HG02885 (cell line): ENCODE results near the gene NRL.
"Not testable (repeated sequence)": the region's sequence is repeated elsewhere in the genome, so short reads cannot be mapped to it uniquely, and the experiment has no call there.

Experiments used
- ATAC-seq: cut with Tn5 transposase; IDR thresholded peaks from one replicate; pipeline ENCODE4 v1.9.1; 2021; ENCODE audit warnings: mild to moderate bottlenecking; ENCODE audit not compliant: unreplicated experiment, poor library complexity

The NRL gene

DNA sequence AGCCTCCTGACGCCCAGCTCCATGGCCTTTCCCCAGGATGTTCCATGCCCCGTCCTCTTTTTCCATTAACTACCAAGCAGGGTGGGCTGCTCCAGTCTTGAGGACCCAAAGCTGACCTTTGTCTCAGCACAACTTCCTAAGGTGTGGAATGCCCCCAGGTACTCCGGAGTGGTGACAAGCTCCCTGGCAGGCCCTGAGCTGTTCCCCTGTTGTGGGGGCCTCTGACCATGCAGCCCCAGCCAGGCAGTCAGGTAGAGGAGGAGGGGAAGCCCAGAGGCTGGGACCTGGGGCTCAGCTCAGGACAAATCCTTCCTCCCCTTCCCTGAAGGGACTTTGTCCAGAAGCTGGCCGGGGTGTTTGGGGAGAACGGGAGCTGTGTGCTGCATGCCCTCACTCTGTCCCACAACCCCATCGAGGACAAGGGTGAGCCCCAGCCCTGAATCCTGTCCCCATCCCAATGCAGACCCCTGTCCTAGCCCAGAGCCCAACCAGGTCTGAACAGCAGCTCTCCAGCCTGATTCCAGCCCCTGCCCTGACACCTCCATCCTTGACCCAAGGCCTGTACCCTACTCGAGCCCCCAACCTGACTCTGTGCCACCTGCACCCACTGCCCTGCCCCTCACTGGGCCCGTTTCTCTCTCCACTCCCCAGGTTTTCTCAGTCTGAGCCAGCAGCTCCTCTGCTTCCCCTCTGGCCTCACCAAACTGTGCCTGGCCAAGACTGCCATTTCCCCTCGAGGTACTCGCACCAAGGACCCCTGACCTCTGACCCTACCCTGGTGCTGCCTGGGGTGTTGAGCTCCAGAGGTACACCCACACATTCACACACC lies 58.6 kb downstream of the NRL start:
- no peak for ATAC-seq

- no peak for ATAC-seq
These were observed 60.1 kb downstream of the NRL start for GRCh38 chr14:24054646-24055045.

DNA sequence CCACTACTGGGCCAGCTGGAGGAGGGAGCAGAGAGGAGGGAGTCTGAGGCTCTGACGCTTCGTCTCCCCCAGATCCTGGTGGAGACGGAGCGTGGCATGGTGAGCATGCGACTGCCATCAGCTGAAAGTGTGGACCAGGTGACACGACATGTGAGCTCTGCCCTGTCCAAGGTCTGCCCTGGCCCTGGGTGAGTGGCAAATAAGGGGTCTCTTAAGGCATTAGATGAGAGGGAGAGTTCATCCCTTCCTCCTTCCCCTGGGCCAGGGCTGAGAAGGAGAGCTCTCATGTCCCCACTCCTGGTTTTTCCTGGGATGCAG lies 60.5 kb downstream of the NRL start:
- ATAC-seq, result no peak

DNA sequence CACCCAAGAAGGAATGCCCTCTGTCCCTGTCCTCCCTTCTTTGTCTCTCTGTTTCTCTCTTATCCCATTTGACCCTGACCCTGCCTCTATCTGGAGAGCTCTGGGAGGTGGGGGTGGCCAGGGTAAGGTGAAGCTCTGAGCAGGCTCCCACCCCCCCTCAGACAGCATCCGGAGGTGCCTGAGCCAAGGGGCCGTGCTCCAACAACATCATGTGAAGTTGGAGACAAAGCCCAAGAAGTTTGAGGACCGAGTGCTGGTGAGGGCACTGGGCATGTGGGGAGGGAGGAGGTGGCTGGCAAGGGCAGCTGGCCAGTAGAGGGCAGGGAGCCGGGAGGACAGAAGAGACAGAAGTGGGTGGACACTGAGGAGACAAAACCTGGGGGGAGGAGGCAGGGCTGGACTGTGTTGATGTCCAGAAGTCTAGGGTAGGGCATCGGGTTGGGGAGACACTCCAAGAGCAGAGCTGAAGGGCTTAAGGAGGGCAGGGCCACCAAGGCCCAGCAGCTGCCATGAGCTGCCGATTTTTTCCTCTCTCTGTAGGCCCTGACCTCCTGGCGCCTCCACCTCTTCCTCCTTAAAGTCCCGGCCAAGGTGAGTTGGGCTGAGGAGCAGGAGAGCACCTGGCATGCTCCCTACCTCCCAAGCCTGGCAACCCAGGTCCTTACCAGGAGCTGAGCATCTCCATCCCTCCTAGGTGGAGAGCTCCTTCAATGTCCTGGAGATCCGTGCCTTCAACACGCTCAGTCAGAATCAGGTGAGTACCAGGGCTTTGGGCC lies 61.0 kb downstream of the NRL start:
- no peak for ATAC-seq

GRCh38 chr14:24052656-24053547 lies 61.8 kb downstream of the NRL start:
- no peak for ATAC-seq

- ATAC-seq, result peak; percentile 81
These were observed 62.7 kb downstream of the NRL start, which contains the start of gene CARMIL3 for GRCh38 chr14:24051789-24052655. TSS of gene CARMIL3 (plus strand) at chr14:24052009. CDS start at chr14:24052154, 145 bp downstream.

- peak; percentile 11 for ATAC-seq
These were observed 63.5 kb downstream of the NRL start for GRCh38 chr14:24051176-24051788.

GRCh38 chr14:24050753-24051152 lies 64.0 kb downstream of the NRL start:
- not testable (repeated sequence) for ATAC-seq

DNA sequence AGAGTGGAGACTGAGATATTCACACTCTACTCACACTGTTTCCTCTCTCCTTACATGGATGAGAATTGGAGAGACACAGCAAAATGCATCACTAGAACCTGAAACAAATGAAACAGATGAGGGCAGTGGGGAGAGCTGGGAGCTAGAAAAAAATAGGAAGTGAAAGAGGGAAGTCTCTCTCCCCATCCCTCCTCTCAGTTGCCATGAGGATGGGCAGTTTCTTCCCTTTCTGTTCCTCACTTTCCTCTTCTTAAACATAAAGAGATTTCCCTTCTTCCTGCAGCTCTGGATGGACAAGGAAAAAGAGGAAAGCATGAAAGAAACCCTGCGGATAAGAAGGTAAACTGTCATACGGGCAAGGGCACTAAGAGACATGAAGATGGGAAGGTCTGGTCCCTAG lies 65.7 kb downstream of the NRL start:
- not testable (repeated sequence) for ATAC-seq

DNA sequence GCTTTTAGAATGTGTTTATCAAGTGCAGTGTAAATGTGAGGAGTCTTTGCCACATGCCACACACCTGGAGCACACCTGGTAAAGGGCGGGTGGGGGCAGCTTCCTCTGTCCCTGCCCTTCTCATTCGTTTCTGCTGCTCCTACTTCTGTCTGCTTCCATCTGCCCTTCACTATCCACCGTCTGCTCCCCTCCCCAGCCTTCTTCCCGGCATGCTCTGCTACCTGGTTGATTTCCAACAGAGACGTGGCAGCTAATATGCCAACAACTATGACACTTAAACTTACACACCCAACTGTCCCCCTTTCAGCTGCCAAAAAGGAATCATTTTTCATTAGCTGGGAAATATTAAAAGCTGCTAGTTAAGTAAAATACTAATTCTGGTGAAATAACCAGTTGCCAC lies 72.0 kb downstream of the NRL start:
- ATAC-seq, result no peak

DNA sequence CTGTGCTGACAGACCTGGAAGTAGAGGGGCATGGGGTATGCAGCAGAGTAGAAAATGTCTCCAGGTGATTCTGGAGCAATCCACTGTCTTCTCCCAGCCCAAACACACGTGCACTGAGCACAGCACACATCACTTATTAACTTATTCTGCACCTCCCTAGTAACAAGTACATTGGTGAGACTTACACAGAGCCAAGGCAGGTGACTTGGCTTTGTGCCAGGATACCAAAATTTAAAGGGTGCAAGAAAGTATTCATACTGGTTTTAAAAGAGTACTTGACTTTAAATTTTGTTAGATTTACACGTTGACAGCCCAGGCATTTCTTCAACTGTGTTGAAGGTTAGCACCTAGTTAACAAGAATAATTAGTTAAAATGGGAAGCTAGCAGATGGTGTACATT lies 74.1 kb downstream of the NRL start:
- no peak for ATAC-seq

DNA sequence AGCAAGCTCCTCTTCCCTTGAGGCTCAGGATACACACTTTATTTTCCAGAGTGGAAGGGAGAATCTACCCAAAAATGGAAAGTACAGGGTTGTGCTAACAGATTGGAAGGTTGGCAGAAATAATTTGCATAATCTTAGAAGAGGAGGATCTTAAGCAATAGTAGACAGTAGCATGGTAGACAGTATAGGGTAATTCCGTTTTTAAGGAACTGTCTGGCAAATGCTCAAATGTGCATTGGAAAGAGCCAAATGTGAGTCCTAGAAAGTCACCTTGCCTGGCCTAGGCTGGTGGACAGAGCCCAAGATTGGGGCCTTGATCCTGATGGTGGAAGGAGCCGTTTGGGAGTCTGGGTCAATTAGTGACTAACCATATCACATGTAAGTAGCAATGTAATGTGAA lies 76.1 kb downstream of the NRL start:
- no peak for ATAC-seq

DNA sequence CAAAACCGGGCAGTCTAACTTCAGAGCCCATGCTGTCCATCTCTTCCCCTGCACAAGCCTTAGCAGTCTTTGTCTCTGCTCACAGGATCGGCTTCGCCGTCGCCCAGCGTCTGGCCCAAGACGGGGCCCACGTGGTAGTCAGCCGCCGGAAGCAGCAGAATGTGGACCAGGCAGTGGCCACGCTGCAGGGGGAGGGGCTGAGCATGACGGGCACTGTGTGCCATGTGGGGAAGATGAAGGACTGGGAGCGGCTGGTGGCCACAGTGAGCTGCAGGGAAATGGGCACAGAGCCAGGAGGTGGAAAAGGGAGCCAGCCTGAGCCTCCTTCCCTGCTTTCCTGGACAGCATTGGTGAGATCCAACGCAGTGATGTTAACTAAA lies 77.1 kb downstream of the NRL start:
- ATAC-seq, result no peak

- peak; percentile 20 for ATAC-seq
These were observed 77.6 kb downstream of the NRL start for GRCh38 chr14:24036963-24037657.

DNA sequence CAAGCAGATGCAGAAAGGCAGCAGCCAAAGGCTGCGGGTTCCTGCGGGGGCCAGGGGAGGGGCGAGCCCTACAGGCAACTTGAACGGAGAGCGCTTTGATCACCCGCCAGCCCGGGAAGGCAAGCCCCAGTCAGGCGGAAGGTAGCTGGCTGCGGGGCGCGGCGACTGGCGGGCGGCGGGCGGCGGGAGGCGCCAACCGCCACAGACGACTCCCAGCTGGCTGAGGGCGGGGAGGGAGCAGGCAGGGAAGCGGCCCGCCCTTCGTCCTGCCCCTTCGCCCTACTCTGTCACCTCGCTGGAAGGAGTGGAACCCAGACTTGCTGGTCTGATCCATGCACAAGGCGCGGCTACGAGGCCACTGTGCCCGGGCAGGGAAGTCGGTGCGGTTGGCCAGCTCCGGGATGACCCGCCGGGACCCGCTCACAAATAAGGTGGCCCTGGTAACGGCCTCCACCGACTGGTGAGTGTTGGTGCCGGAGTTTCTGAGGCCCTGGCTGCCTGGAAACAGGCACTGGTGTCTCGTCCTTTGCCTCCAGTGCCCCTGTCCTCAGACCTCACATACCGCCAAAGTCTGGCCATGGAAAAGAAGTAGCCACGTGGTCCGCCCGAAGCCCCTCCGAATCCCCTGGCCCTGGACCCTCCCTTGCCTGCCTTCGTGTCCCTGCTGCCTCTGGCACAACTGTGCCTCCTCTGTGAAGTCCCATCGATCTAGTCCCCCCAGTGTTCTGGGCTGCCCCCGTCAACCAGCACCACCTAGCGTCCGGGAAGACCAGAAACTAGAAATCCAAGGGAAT lies 78.4 kb downstream of the NRL start:
- peak; percentile 73 for ATAC-seq

- ATAC-seq, result peak; percentile 22
These were observed 79.0 kb downstream of the NRL start for GRCh38 chr14:24035769-24036168.

DNA sequence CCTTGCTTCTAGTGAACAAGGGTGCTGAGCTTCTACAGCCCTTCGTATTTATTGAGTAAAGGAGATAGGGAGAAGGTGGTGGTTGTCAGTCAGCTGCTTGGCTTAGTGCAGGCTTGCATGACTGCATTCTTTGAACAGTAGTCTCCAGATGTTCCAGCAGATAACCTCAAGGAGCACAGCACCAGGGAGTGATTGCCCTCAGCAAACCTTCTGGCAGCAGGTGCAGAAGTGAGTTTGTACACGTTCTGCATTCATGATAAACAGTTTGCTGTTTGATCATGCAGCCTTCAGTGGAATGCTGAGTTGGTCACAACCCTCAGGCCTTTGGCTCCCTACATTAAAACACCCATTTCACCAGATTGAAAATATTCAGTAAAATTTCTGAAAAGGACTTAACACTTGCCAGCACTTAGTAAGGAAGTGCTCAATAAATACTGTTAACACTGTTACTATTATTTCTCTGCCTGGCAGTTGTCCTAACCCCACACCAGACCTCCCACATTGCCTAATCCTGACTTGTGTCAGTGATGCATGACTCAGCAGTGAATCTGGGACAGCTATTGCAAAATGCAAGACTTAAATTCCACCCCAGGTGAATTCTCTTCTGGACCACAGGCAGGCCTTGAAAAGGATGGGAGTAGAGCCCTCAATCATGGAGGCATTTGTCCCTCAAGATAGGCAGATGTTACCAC lies 81.9 kb downstream of the NRL start:
- no peak for ATAC-seq
